ENCODE results near the gene OPN4. TPM values are rescaled to one million over a fixed set of nuclear protein-coding genes. Genes with fewer than 3 reads are reported as not detected.

OPN4 gene
- total and polyA plus RNA-seq, 2 of the 13 experiments (the other 11 are each of a cell fraction or from before 2014, with no cell fraction given) = not detected

GRCh38 chr10:86658751-86659150 lies 4.4 kb downstream of the OPN4 start:
- ChIA-PET CTCF (ENCODE audit: low intra/inter-chr PET ratio, low total read pairs) (no interaction called here), POLR2A (no interaction called here)
- no peak for ATAC-seq
- Histone ChIP-seq H3K4me2 (ENCODE audit: low read depth, low read length) (no peak overlapping the region), H3K27me3 (ENCODE audit: control insufficient read depth in 1 of 2, insufficient read depth in 2 of 2, low read length in 2 of 2) (peaks cover 21 to 61% of the 10 kb centered on the region in 2 experiments), H3K79me2 (ENCODE audit: insufficient read depth, low read length) (no peaks in the 10 kb centered on the region), H2AFZ (ENCODE audit: low read length) (no peak overlapping the region), H3K9ac (ENCODE audit: insufficient read depth, low read depth, low read length) (no peak overlapping the region), H3K9me3 (ENCODE audit: low read length) (no peaks in the 10 kb centered on the region), H4K20me1 (ENCODE audit: insufficient read depth, low read length) (no peaks in the 10 kb centered on the region), H3K36me3 (replicated peaks in 1 of 2; ENCODE audit: control insufficient read depth in 1 of 2, insufficient read depth in 2 of 2, low read length in 2 of 2) (no peaks in the 10 kb centered on the region), H3K4me3 (replicated peaks in 1 of 3; ENCODE audit: insufficient read depth in 1 of 3, low read depth in 2 of 3, low read length in 3 of 3) (no peak overlapping the region), H3K4me1 (ENCODE audit: insufficient read depth, low read length) (no peaks in the 10 kb centered on the region), H3K27ac (ENCODE audit: extremely low read length, insufficient read depth, low read length) (no peak overlapping the region)
- intact Hi-C loops (cut with micrococcal nuclease; ENCODE audit: unreplicated experiment) (no loop called here), in situ Hi-C loops (cut with HindIII; ENCODE audit: extremely low pct_ligation_motif_present, low pct_unique_long_range_greater_than_20kb) (no loop called here)
- TF ChIP-seq ZFP36L2 (CRISPR knock-in tag; IDR thresholded peaks at IDR 0.05) (no peak), ZNF235 (CRISPR knock-in tag; IDR thresholded peaks at IDR 0.05; ENCODE audit: borderline replicate concordance) (no peak), ZNF891 (CRISPR knock-in tag; IDR thresholded peaks at IDR 0.05) (no peak), ZNF3 (CRISPR knock-in tag; IDR thresholded peaks at IDR 0.05) (no peak), NFKBIZ (CRISPR knock-in tag; IDR thresholded peaks at IDR 0.05) (no peak), MAZ (IDR thresholded peaks at IDR 0.05; ENCODE audit: borderline replicate concordance, low read depth, low read length) (no peak), MAZ (CRISPR knock-in tag; IDR thresholded peaks at IDR 0.05; ENCODE audit: low read depth) (no peak), ELF4 (CRISPR knock-in tag; IDR thresholded peaks at IDR 0.05; ENCODE audit: borderline replicate concordance) (no peak), ZNF790 (CRISPR knock-in tag; IDR thresholded peaks at IDR 0.05; ENCODE audit: borderline replicate concordance) (no peak), FOXK2 (IDR thresholded peaks at IDR 0.05) (no peak), PHF5A (CRISPR knock-in tag; IDR thresholded peaks at IDR 0.05; ENCODE audit: low read depth, unreplicated experiment) (no peak), ZNF614 (CRISPR knock-in tag; IDR thresholded peaks at IDR 0.05; ENCODE audit: borderline replicate concordance) (no peak), ZNF572 (CRISPR knock-in tag; IDR thresholded peaks at IDR 0.05) (no peak), NKX3-1 (CRISPR knock-in tag; IDR thresholded peaks at IDR 0.05) (no peak), ZNF121 (CRISPR knock-in tag; IDR thresholded peaks at IDR 0.05) (no peak), CHCHD3 (CRISPR knock-in tag; IDR thresholded peaks at IDR 0.05) (no peak), ZNF251 (CRISPR knock-in tag; IDR thresholded peaks at IDR 0.05) (no peak)
- TF ChIP-seq, protein P1, sequence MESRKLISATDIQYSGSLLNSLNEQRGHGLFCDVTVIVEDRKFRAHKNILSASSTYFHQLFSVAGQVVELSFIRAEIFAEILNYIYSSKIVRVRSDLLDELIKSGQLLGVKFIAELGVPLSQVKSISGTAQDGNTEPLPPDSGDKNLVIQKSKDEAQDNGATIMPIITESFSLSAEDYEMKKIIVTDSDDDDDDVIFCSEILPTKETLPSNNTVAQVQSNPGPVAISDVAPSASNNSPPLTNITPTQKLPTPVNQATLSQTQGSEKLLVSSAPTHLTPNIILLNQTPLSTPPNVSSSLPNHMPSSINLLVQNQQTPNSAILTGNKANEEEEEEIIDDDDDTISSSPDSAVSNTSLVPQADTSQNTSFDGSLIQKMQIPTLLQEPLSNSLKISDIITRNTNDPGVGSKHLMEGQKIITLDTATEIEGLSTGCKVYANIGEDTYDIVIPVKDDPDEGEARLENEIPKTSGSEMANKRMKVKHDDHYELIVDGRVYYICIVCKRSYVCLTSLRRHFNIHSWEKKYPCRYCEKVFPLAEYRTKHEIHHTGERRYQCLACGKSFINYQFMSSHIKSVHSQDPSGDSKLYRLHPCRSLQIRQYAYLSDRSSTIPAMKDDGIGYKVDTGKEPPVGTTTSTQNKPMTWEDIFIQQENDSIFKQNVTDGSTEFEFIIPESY (CRISPR knock-in tag; IDR thresholded peaks at IDR 0.05) = no peak
- TF ChIP-seq, protein P2, sequence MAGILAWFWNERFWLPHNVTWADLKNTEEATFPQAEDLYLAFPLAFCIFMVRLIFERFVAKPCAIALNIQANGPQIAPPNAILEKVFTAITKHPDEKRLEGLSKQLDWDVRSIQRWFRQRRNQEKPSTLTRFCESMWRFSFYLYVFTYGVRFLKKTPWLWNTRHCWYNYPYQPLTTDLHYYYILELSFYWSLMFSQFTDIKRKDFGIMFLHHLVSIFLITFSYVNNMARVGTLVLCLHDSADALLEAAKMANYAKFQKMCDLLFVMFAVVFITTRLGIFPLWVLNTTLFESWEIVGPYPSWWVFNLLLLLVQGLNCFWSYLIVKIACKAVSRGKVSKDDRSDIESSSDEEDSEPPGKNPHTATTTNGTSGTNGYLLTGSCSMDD (CRISPR knock-in tag; IDR thresholded peaks at IDR 0.05) = no peak
- no TSS peak for BruUV-seq (replicated peaks)
- WGBS (ENCODE audit: low lambda C conversion rate) = 21% methylated on average over 2 of the region's 3 CpGs
- DNase-seq (ENCODE audit: low spot score) = no peak
- FAIRE-seq = no peak
